ENCODE results near the gene MTARC1. TPM values are rescaled to one million over a fixed set of nuclear protein-coding genes. Genes with fewer than 3 reads are reported as not detected.

Gene MTARC1
- total RNA-seq, 1 experiment from 2014 or later, result 0.74 TPM

- H3K4me3 ChIP-seq (ENCODE audit: low read depth in 2 of 2, low read length in 2 of 2), result no peak overlapping the region
- H3K4me1 ChIP-seq (ENCODE audit: control insufficient read depth, insufficient read depth, low read length), result no peaks in the 10 kb centered on the region
- ATAC-seq (peak; percentile 100), DNase-seq (ENCODE audit: low read depth, low spot score) (peak; percentile 28)
- no peaks in the 10 kb centered on the region for H3K27me3 ChIP-seq (ENCODE audit: control insufficient read depth, insufficient read depth, low read length)
- ChIA-PET CTCF (interaction anchor here (0.6 to 1.2 kb wide), 5 partner anchors 8 to 558 kb away, joined by 3 to 12 read pairs (median 3); no protein-coding TSS in a partner anchor), POLR2A (no interaction called here)
- intact Hi-C loops (cut with micrococcal nuclease; ENCODE audit: unreplicated experiment) (loop anchor here (1.0 to 10.0 kb wide), 4 partner anchors 96 to 496 kb away; partner anchors contain the start of gene MARK1), in situ Hi-C loops (cut with HindIII; ENCODE audit: low pct_unique_long_range_greater_than_20kb, low sequenced_read_pairs) (no loop called here)
- no TSS peak for BruUV-seq (replicated peaks)
- H3K9me3 ChIP-seq (ENCODE audit: control insufficient read depth, insufficient read depth, low read depth, low read length), result no peaks in the 10 kb centered on the region
- no peak overlapping the region for H3K27ac ChIP-seq (ENCODE audit: low read length)
- no peaks in the 10 kb centered on the region for H3K36me3 ChIP-seq (ENCODE audit: control insufficient read depth, insufficient read depth, low read length)
- TF ChIP-seq CTCF (IDR thresholded peaks at IDR 0.05), result peak; percentile 97
- no peak for TF ChIP-seq SIN3A (IDR thresholded peaks at IDR 0.05; ENCODE audit: borderline replicate concordance, insufficient read depth, low read depth, low read length)
These were observed 9.9 kb upstream of the MTARC1 start for GRCh38 chr1:220776720-220777326.

GRCh38 chr1:220783453-220783852, 3.3 kb upstream of the MTARC1 start:
- Histone ChIP-seq H3K36me3 (ENCODE audit: control insufficient read depth, insufficient read depth, low read length) (no peaks in the 10 kb centered on the region; the same call in 1 of the 2 replicates), H3K4me1 (ENCODE audit: control insufficient read depth, insufficient read depth, low read length) (no peaks in the 10 kb centered on the region), H3K4me3 (ENCODE audit: low read depth in 2 of 2, low read length in 2 of 2) (no peak overlapping the region), H3K27ac (ENCODE audit: low read length) (no peak overlapping the region), H3K27me3 (ENCODE audit: control insufficient read depth, insufficient read depth, low read length) (no peaks in the 10 kb centered on the region), H3K9me3 (ENCODE audit: control insufficient read depth, insufficient read depth, low read depth, low read length) (no peaks in the 10 kb centered on the region)
- DNase-seq (ENCODE audit: low read depth, low spot score) (no peak), ATAC-seq (no peak)
- intact Hi-C loops (cut with micrococcal nuclease; ENCODE audit: unreplicated experiment), result no loop called here
- TF ChIP-seq SIN3A (IDR thresholded peaks at IDR 0.05; ENCODE audit: borderline replicate concordance, insufficient read depth, low read depth, low read length), result no peak
- TF ChIP-seq POLR2AphosphoS5 (IDR thresholded peaks at IDR 0.05; ENCODE audit: low read depth, low read length), result no peak
- TF ChIP-seq TCF7L2 (IDR thresholded peaks at IDR 0.05; ENCODE audit: low read depth, low read length), result no peak
- no peak for TF ChIP-seq REST (IDR thresholded peaks at IDR 0.05; ENCODE audit: insufficient read depth in 1 of 2, low read depth in 2 of 2, low read length in 1 of 2)
- no peak for TF ChIP-seq CTCF (IDR thresholded peaks at IDR 0.05)
- CTCF ChIA-PET, result no interaction called here
- no TSS peak for BruUV-seq (replicated peaks)
- POLR2A ChIA-PET, result no interaction called here
- in situ Hi-C loops (cut with HindIII; ENCODE audit: low pct_unique_long_range_greater_than_20kb, low sequenced_read_pairs), result no loop called here

Measured in Panc1 (cell line).